Coronary artery (tissue), 2 donors: ENCODE measurements around the gene ABTB2.

Experiments used
- DNase-seq: peaks from one replicate; pipeline ENCODE4 v3.0.0-alpha.2; 2017; ENCODE audit warnings: low spot score
- H3K27ac ChIP-seq, 2 donors: fragments of 200-600 bp; sonication (generic); one replicate each; pipeline ENCODE4 v1.5.1; 2016 to 2019
- H3K4me3 ChIP-seq: fragments of 200-600 bp; sonication (generic); 2 replicates; pipeline ENCODE4 v1.5.1; 2016; ENCODE audit warnings: mild to moderate bottlenecking, moderate library complexity
- CTCF ChIP-seq: fragments of 200-600 bp; sonication (generic); IDR thresholded peaks from one replicate; pipeline ENCODE4 v1.5.1; 2019; ENCODE audit warnings: antibody characterized with exemption

The ABTB2 gene

GRCh38 chr11:34212566-34212965 lies 145.2 kb downstream of the ABTB2 start:
- Histone ChIP-seq H3K27ac (no peak overlapping the region), H3K4me3 (no peak overlapping the region)
- TF ChIP-seq CTCF = no peak
- no peak for DNase-seq

DNA sequence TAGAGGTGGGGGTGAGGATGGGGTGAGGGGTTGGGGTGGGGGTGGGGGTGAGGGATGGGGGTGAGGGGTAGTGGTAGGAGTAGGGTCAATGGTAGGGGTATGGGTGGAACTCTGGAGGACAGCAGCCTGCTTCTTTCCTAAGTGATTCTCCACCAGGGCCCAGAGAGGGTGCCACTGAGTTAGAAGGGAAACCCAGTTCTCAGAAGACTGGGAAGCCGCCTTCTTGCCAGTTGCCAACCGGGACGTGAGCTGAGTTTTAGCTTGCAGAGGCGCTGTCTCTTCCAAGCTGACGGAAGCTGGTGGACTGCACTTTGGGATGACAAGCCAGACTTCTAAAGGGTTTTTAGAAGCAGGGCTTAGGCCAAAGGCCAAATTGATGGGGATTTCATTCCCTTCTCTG lies 148.0 kb downstream of the ABTB2 start:
- no peak for TF ChIP-seq CTCF
- DNase-seq = no peak
- H3K4me3 ChIP-seq = no peak overlapping the region
- H3K27ac ChIP-seq = no peak overlapping the region

GRCh38 chr11:34208266-34209135 lies 149.3 kb downstream of the ABTB2 start:
- Histone ChIP-seq H3K4me3 (no peak overlapping the region), H3K27ac (no peak overlapping the region)
- TF ChIP-seq CTCF = no peak
- DNase-seq = no peak

GRCh38 chr11:34207487-34208180 lies 150.2 kb downstream of the ABTB2 start:
- TF ChIP-seq CTCF = no peak
- DNase-seq = no peak
- Histone ChIP-seq H3K27ac (no peak overlapping the region), H3K4me3 (no peak overlapping the region)

- Histone ChIP-seq H3K4me3 (no peak overlapping the region), H3K27ac (no peak overlapping the region)
- DNase-seq = no peak
- no peak for TF ChIP-seq CTCF
Measured at GRCh38 chr11:34206407-34207300, 151.2 kb downstream of the ABTB2 start.

GRCh38 chr11:34205326-34206035 lies 152.3 kb downstream of the ABTB2 start:
- H3K27ac ChIP-seq = no peak overlapping the region
- no peak for DNase-seq
- H3K4me3 ChIP-seq = no peak overlapping the region
- no peak for TF ChIP-seq CTCF
